SKM-1 (cell line): Measurements from ENCODE around the gene CCNL1.

ENCODE experiments used
- DNase-seq: peaks from one replicate; lab custom pipeline; 2025; ENCODE audit not compliant: unreplicated experiment; lab: John Stamatoyannopoulos, UW

Gene CCNL1

GRCh38 chr3:157126365-157126764, 33.6 kb downstream of the CCNL1 start:
- no peak for DNase-seq

GRCh38 chr3:157125101-157125500, 34.8 kb downstream of the CCNL1 start:
- DNase-seq = no peak

GRCh38 chr3:157123621-157124020, 36.3 kb downstream of the CCNL1 start:
- DNase-seq = no peak

GRCh38 chr3:157122832-157123427, 37.0 kb downstream of the CCNL1 start:
- DNase-seq = no peak

GRCh38 chr3:157122116-157122515, 37.8 kb downstream of the CCNL1 start:
- no peak for DNase-seq

GRCh38 chr3:157121522-157121921, 38.4 kb downstream of the CCNL1 start:
- DNase-seq = no peak

GRCh38 chr3:157120071-157120892, 39.7 kb downstream of the CCNL1 start:
- DNase-seq = no peak

- no peak for DNase-seq
These were observed 40.5 kb downstream of the CCNL1 start for GRCh38 chr3:157119369-157119951.

- no peak for DNase-seq
These were observed 41.9 kb downstream of the CCNL1 start for GRCh38 chr3:157117875-157118654.

- no peak for DNase-seq
These were observed 42.7 kb downstream of the CCNL1 start for GRCh38 chr3:157117206-157117605.

GRCh38 chr3:157116017-157116416, 43.9 kb downstream of the CCNL1 start:
- DNase-seq = no peak

- no peak for DNase-seq
These were observed 44.6 kb downstream of the CCNL1 start for GRCh38 chr3:157115069-157116006.

- DNase-seq = no peak
These were observed 46.0 kb downstream of the CCNL1 start for GRCh38 chr3:157113832-157114505.

GRCh38 chr3:157112536-157112935, 47.4 kb downstream of the CCNL1 start:
- no peak for DNase-seq

GRCh38 chr3:157111518-157111917, 48.4 kb downstream of the CCNL1 start:
- DNase-seq = no peak

GRCh38 chr3:157110761-157111278, 49.1 kb downstream of the CCNL1 start:
- no peak for DNase-seq

GRCh38 chr3:157109267-157110141, 50.4 kb downstream of the CCNL1 start:
- DNase-seq = no peak

GRCh38 chr3:157107644-157108133, 52.3 kb downstream of the CCNL1 start:
- DNase-seq = no peak
